ENCODE results near the gene CCSER2. TPM values are rescaled to one million over a fixed set of nuclear protein-coding genes. Genes with fewer than 3 reads are reported as not detected.
"Not testable (repeated sequence)": the region's sequence is repeated elsewhere in the genome, so short reads cannot be mapped to it uniquely, and the experiment has no call there.

CCSER2 gene
- total and polyA plus RNA-seq, 8 donors: 7.0 to 87.9 (median 27.1) TPM

DNA sequence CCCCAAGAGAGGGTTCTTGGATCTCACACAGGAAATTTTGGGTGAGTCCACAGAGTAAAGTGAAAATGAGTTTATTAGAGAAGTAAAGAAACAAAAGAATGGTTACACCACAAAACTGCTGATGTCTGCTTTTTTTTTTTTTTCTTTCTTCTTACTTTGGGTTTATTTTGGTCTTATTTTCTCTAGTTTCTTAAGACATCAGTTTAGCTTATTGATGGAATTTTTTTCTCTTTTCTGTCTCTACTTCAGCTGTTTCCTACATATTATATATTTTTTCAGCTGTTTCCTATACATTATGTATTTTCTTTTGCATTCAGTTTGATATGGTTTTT lies 166.4 kb downstream of the CCSER2 start:
- H3K27ac ChIP-seq: no peak overlapping the region
- no peak overlapping the region for H3K4me3 ChIP-seq
- DNase-seq: no peak
- TF ChIP-seq CTCF (IDR thresholded peaks at IDR 0.05): no peak
- TF ChIP-seq POLR2AphosphoS5 (IDR thresholded peaks at IDR 0.05): no peak
- TF ChIP-seq EP300 (IDR thresholded peaks at IDR 0.05): no peak
- no peak for TF ChIP-seq POLR2A (IDR thresholded peaks at IDR 0.05)
- H3K9me3 ChIP-seq: no peaks in the 10 kb centered on the region
- intact Hi-C loops (cut with DNase I; ENCODE audit: low total_unique reads): no loop called here
- H3K27me3 ChIP-seq: no peaks in the 10 kb centered on the region
- H3K36me3 ChIP-seq: peaks cover 0 to 16% (median 11%) of the 10 kb centered on the region in 4 donors
- peaks cover 0 to 25% (median 10%) of the 10 kb centered on the region in 4 donors for H3K4me1 ChIP-seq

DNA sequence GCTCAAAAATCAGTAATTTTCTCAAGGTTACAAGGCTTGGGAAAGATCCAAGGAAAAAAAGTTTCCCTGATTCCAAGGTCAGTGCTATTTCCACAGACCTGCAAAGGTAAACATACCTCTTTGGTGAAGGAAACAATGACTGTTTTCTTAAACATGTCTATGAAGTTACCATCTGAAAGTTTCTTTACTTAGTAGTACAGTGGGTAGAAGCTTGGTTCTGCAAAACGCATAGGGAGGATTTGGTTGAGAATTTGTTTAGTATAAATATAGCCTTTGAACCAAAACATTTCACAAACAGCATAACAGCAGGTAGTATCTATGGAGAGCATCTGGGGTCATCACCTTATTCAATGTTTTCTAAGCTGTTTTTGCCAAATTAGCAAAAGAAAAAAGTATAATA lies 169.6 kb downstream of the CCSER2 start:
- intact Hi-C loops (cut with DNase I; ENCODE audit: low total_unique reads): no loop called here
- Histone ChIP-seq H3K9me3 (no peaks in the 10 kb centered on the region), H3K4me1 (peaks cover 0 to 32% (median 17%) of the 10 kb centered on the region in 4 donors), H3K4me3 (no peak overlapping the region), H3K36me3 (no peaks in the 10 kb centered on the region), H3K27me3 (no peaks in the 10 kb centered on the region), H3K27ac (no peak overlapping the region)
- no peak for DNase-seq
- no peak for TF ChIP-seq EP300 (IDR thresholded peaks at IDR 0.05)
- no peak for TF ChIP-seq CTCF (IDR thresholded peaks at IDR 0.05)
- TF ChIP-seq POLR2A (IDR thresholded peaks at IDR 0.05): no peak
- no peak for TF ChIP-seq POLR2AphosphoS5 (IDR thresholded peaks at IDR 0.05)
- WGBS, 5 donors: 24 to 53% (median 26%) methylated on average over 1 of the region's 1 CpG

DNA sequence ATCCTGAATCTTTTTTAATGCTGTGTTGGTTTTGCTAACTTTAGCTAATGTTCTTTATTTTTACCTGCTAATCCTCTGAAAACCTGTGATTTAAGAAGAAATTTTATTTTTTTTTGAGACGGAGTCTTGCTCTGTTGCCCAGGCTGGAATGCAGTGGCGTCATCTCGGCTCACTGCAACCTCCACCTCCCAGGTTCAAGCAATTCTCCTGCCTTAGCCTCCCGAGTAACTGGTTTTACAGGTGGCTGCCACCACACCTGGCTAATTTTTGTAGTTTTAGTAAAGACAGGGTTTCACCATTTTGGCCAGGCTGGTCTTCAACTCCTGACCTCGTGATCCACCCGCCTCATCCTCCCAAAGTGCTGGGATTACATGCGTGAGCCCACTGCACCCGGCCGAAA lies 170.7 kb downstream of the CCSER2 start:
- peaks cover 0 to 28% (median 13%) of the 10 kb centered on the region in 4 donors for H3K4me1 ChIP-seq
- H3K9me3 ChIP-seq; H3K27ac ChIP-seq; H3K36me3 ChIP-seq; intact Hi-C loops (cut with DNase I; ENCODE audit: low total_unique reads); DNase-seq; H3K4me3 ChIP-seq; H3K27me3 ChIP-seq: not testable (repeated sequence)
- WGBS, 5 donors: 95 to 98% (median 98%) methylated on average over 9 of the region's 9 CpGs

DNA sequence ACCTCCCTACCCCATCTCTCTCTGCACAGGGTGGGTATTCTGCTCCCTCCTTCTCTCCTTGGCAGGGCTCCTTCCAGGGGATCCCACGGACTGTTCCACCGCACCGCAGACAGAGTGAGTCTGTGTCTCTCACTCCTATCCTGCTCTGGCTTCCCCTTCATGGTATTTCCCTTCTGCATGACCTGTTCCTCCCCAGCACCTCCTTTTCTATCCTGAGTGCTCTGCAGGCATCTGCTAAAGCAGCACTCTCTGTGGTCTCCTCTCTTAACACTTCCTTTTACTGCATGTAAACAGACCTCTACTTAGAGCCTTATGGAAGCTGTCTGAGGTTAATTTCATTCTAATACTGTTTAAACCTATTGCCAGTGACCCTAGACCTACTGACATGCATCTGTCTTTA lies 171.5 kb downstream of the CCSER2 start:
- no peak for TF ChIP-seq EP300 (IDR thresholded peaks at IDR 0.05)
- TF ChIP-seq POLR2AphosphoS5 (IDR thresholded peaks at IDR 0.05): no peak
- no peak for TF ChIP-seq CTCF (IDR thresholded peaks at IDR 0.05)
- TF ChIP-seq POLR2A (IDR thresholded peaks at IDR 0.05): no peak
- Histone ChIP-seq H3K27ac (no peak overlapping the region), H3K36me3 (no peaks in the 10 kb centered on the region), H3K27me3 (no peaks in the 10 kb centered on the region), H3K4me3 (no peak overlapping the region), H3K9me3 (no peaks in the 10 kb centered on the region), H3K4me1 (peaks cover 0 to 22% (median 9%) of the 10 kb centered on the region in 4 donors)
- WGBS, 5 donors: 67 to 78% (median 75%) methylated on average over 3 of the region's 3 CpGs
- DNase-seq: peak in 1 of 2 donors; percentile 15
- intact Hi-C loops (cut with DNase I; ENCODE audit: low total_unique reads): no loop called here

DNA sequence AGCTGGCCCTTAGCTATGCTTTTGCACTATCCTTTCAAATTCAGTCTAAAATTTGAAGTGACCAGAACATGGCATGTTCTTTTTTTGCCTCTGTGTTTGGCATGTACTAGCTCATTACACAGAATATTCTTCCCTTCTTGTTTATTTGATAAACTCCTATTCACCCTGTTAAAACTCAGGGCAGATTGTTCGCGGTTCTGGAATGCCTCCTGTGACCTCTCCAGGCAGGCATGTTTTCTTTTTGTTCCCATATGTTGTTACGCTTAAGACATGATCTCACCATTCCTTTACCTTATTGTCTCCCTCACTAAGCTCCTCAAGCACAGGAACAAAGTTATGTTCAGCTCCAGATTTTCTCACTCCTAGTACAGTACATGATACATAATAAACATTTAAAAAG lies 181.7 kb downstream of the CCSER2 start:
- no peak for DNase-seq
- no peaks in the 10 kb centered on the region for H3K9me3 ChIP-seq
- H3K4me1 ChIP-seq: peaks cover 0 to 41% (median 20%) of the 10 kb centered on the region in 4 donors
- peaks cover 0 to 22% (median 20%) of the 10 kb centered on the region in 4 donors for H3K36me3 ChIP-seq
- 53 to 71% (median 58%) methylated on average over 3 of the region's 3 CpGs for WGBS, 5 donors
- no peak overlapping the region for H3K4me3 ChIP-seq
- intact Hi-C loops (cut with DNase I; ENCODE audit: low total_unique reads): no loop called here
- TF ChIP-seq POLR2AphosphoS5 (IDR thresholded peaks at IDR 0.05): no peak
- TF ChIP-seq CTCF (IDR thresholded peaks at IDR 0.05): no peak
- TF ChIP-seq POLR2A (IDR thresholded peaks at IDR 0.05): no peak
- no peak for TF ChIP-seq EP300 (IDR thresholded peaks at IDR 0.05)
- H3K27me3 ChIP-seq: no peaks in the 10 kb centered on the region
- H3K27ac ChIP-seq: no peak overlapping the region
